ENCODE data around the gene DPP3. TPM values are rescaled to one million over a fixed set of nuclear protein-coding genes. Genes with fewer than 3 reads are reported as not detected.
"Not testable (repeated sequence)": the region's sequence is repeated elsewhere in the genome, so short reads cannot be mapped to it uniquely, and the experiment has no call there.

DPP3 gene
- total RNA-seq (ENCODE audit: unreplicated experiment): 41.3 TPM
- long read RNA-seq, transcript DPP3-209 (18 exons, 2,974 nt): major isoform, 9 of 21 reads
- long read RNA-seq, transcript DPP3-211 (18 exons, 3,078 nt): minor isoform, 8 of 21 reads
- long read RNA-seq, partial matches to known transcripts: 2 of 21 reads
- long read RNA-seq, other reads (novel, unspliced or antisense): 2 of 21 reads

GRCh38 chr11:66480117-66480938 lies at the start of gene DPP3:
Gene DPP3 (plus strand): TSS chr11:66480434. CDS start chr11:66482201, 1,767 bp downstream.
- H3K9me3 Mint-ChIP-seq (ENCODE audit: unreplicated experiment): no peaks in the 10 kb centered on the region
- H3K4me3 Mint-ChIP-seq (ENCODE audit: unreplicated experiment): peak within 1 kb of the TSS; percentile 96
- TF ChIP-seq CTCF (IDR thresholded peaks at IDR 0.05; ENCODE audit: unreplicated experiment): no peak
- H3K36me3 Mint-ChIP-seq (ENCODE audit: low read depth, unreplicated experiment): peaks cover 4% of the 10 kb centered on the region
- peak; percentile 97 for DNase-seq (ENCODE audit: low spot score)
- H3K27me3 Mint-ChIP-seq (ENCODE audit: unreplicated experiment): peaks cover 10% of the 10 kb centered on the region
- peaks cover 9% of the 10 kb centered on the region for H3K4me1 Mint-ChIP-seq (ENCODE audit: unreplicated experiment)
- peak within 1 kb of the TSS; percentile 78 for H3K27ac Mint-ChIP-seq (ENCODE audit: unreplicated experiment)

GRCh38 chr11:66431287-66431686 lies 48.9 kb upstream of the DPP3 start:
- Mint-ChIP-seq H3K36me3 (ENCODE audit: low read depth, unreplicated experiment) (peaks cover 16% of the 10 kb centered on the region), H3K4me3 (ENCODE audit: unreplicated experiment) (peak overlapping the region; percentile 0)
- not testable (repeated sequence) for H3K27me3 Mint-ChIP-seq (ENCODE audit: unreplicated experiment); H3K4me1 Mint-ChIP-seq (ENCODE audit: unreplicated experiment); DNase-seq (ENCODE audit: low spot score); H3K27ac Mint-ChIP-seq (ENCODE audit: unreplicated experiment); H3K9me3 Mint-ChIP-seq (ENCODE audit: unreplicated experiment)

- peak overlapping the region; percentile 0 for H3K4me3 Mint-ChIP-seq (ENCODE audit: unreplicated experiment)
- not testable (repeated sequence) for H3K27me3 Mint-ChIP-seq (ENCODE audit: unreplicated experiment); H3K4me1 Mint-ChIP-seq (ENCODE audit: unreplicated experiment); H3K9me3 Mint-ChIP-seq (ENCODE audit: unreplicated experiment); DNase-seq (ENCODE audit: low spot score); H3K27ac Mint-ChIP-seq (ENCODE audit: unreplicated experiment)
- H3K36me3 Mint-ChIP-seq (ENCODE audit: low read depth, unreplicated experiment): peaks cover 17% of the 10 kb centered on the region
Measured at GRCh38 chr11:66431871-66432329, 48.3 kb upstream of the DPP3 start.

GRCh38 chr11:66432597-66432996 lies 47.6 kb upstream of the DPP3 start:
- Mint-ChIP-seq H3K4me3 (ENCODE audit: unreplicated experiment) (no peak overlapping the region), H3K27ac (ENCODE audit: unreplicated experiment) (no peak overlapping the region), H3K27me3 (ENCODE audit: unreplicated experiment) (peaks cover 5% of the 10 kb centered on the region), H3K4me1 (ENCODE audit: unreplicated experiment) (peaks cover 5% of the 10 kb centered on the region), H3K36me3 (ENCODE audit: low read depth, unreplicated experiment) (peaks cover 17% of the 10 kb centered on the region), H3K9me3 (ENCODE audit: unreplicated experiment) (no peaks in the 10 kb centered on the region)
- TF ChIP-seq CTCF (IDR thresholded peaks at IDR 0.05; ENCODE audit: unreplicated experiment): no peak
- DNase-seq (ENCODE audit: low spot score): no peak

GRCh38 chr11:66437979-66438503 lies 42.2 kb upstream of the DPP3 start:
- Mint-ChIP-seq H3K4me1 (ENCODE audit: unreplicated experiment) (peaks cover 9% of the 10 kb centered on the region), H3K27me3 (ENCODE audit: unreplicated experiment) (peaks cover 9% of the 10 kb centered on the region), H3K4me3 (ENCODE audit: unreplicated experiment) (peak overlapping the region; percentile 94), H3K9me3 (ENCODE audit: unreplicated experiment) (no peaks in the 10 kb centered on the region), H3K36me3 (ENCODE audit: low read depth, unreplicated experiment) (peaks cover 11% of the 10 kb centered on the region), H3K27ac (ENCODE audit: unreplicated experiment) (peak overlapping the region; percentile 80)
- no peak for DNase-seq (ENCODE audit: low spot score)
- no peak for TF ChIP-seq CTCF (IDR thresholded peaks at IDR 0.05; ENCODE audit: unreplicated experiment)

Measured in endothelial cell (in vitro differentiated cells).